PFSK-1 (cell line): ENCODE measurements around the gene SYT13.

Source experiments
- POLR2AphosphoS5 ChIP-seq: IDR thresholded peaks from 2 replicates; pipeline ENCODE4 v1.6.1; 2012; ENCODE audit warnings: low read depth, mild to moderate bottlenecking, control low read depth, low read length, moderate library complexity
- REST ChIP-seq, 2 experiments: IDR thresholded peaks; 2 replicates each; pipeline versions ENCODE4 v1.6.1 to v1.8.0; 2011 to 2012; ENCODE audit warnings: low read depth in 2 of 2, low read length in 2 of 2, control low read depth in 1 of 2, inconsistent platforms in 1 of 2, mild to moderate bottlenecking in 1 of 2, moderate library complexity in 1 of 2; ENCODE audit not compliant: insufficient read depth in 1 of 2
- SIN3A ChIP-seq: IDR thresholded peaks from 2 replicates; pipeline ENCODE4 v1.6.1; 2012; ENCODE audit warnings: mild to moderate bottlenecking, low read length, moderate library complexity, borderline replicate concordance; ENCODE audit not compliant: insufficient read depth
- TAF1 ChIP-seq: IDR thresholded peaks from 2 replicates; pipeline ENCODE4 v1.6.1; 2012; ENCODE audit warnings: low read length, control low read depth, borderline replicate concordance; ENCODE audit not compliant: insufficient read depth

GRCh38 chr11:45294499-45294898, 8.4 kb upstream of the SYT13 start:
- TF ChIP-seq SIN3A (no peak), POLR2AphosphoS5 (no peak), REST (IDR thresholded peaks at IDR 0.05; ENCODE audit: insufficient read depth in 1 of 2, low read depth in 2 of 2, low read length in 2 of 2) (no peak), TAF1 (no peak)
